CD4-positive, alpha-beta memory T cell (primary cell): ENCODE data around the gene RB1. TPM values are rescaled to one million over a fixed set of nuclear protein-coding genes. Genes with fewer than 3 reads are reported as not detected.

ENCODE experiments used
- CTCF ChIA-PET: fragments of 350-600 bp; sonication (Branson Sonifier 250); formaldehyde crosslinking; loops from one replicate; lab custom pipeline; 2021; ENCODE audit warnings: inconsistent platforms; ENCODE audit not compliant: partially characterized antibody; lab: Charles Lee
- POLR2A ChIA-PET: fragments of 350-600 bp; sonication (Branson Sonifier 250); formaldehyde crosslinking; loops from one replicate; lab custom pipeline; 2021; ENCODE audit not compliant: partially characterized antibody; lab: Charles Lee
- DNase-seq, 5 donors: peaks; one replicate each; pipeline versions ENCODE4 v3.0.0 to v3.0.0-alpha.2; 2020 to 2022; ENCODE audit warnings: mixed read lengths in 1 of 5
- H3K27ac ChIP-seq: one replicate; pipeline ENCODE4 v1.7.0; 2013; ENCODE audit warnings: low read depth, low read length
- H3K27me3 ChIP-seq: 2 replicates; pipeline ENCODE4 v1.7.0; 2013; ENCODE audit warnings: mild to moderate bottlenecking, low read length, moderate library complexity; ENCODE audit not compliant: insufficient read depth
- H3K36me3 ChIP-seq: 2 replicates; pipeline ENCODE4 v1.7.0; 2013; ENCODE audit warnings: mild to moderate bottlenecking, low read length, moderate library complexity; ENCODE audit not compliant: insufficient read depth
- H3K4me1 ChIP-seq: 2 replicates; pipeline ENCODE4 v1.7.0; 2013; ENCODE audit warnings: mild to moderate bottlenecking, low read length, moderate library complexity; ENCODE audit not compliant: insufficient read depth
- H3K4me3 ChIP-seq, 2 donors: one replicate each; pipeline ENCODE4 v1.7.0; 2013; ENCODE audit warnings: low read length in 2 of 2, mild to moderate bottlenecking in 1 of 2
- H3K9me3 ChIP-seq, 2 donors: one replicate each; pipeline ENCODE4 v1.7.0; 2013; ENCODE audit warnings: low read length in 2 of 2, control low read depth in 1 of 2; ENCODE audit not compliant: control insufficient read depth in 1 of 2
- H3K27ac Mint-ChIP-seq, 7 donors: one replicate each; pipeline ENCODE4 v1.8.0; 2020 to 2021; ENCODE audit warnings: mixed read lengths in 7 of 7, mild to moderate bottlenecking in 6 of 7, inconsistent platforms in 3 of 7, moderate library complexity in 3 of 7
- H3K27me3 Mint-ChIP-seq, 2 donors: one replicate each; pipeline ENCODE4 v1.8.0; 2020 to 2021; ENCODE audit warnings: mixed read lengths in 2 of 2
- H3K36me3 Mint-ChIP-seq, 2 donors: one replicate each; pipeline ENCODE4 v1.8.0; 2020 to 2021; ENCODE audit warnings: mixed read lengths in 2 of 2, inconsistent platforms in 1 of 2, mild to moderate bottlenecking in 1 of 2
- H3K4me1 Mint-ChIP-seq, 4 donors: one replicate each; pipeline ENCODE4 v1.8.0; 2020 to 2021; ENCODE audit warnings: mixed read lengths in 4 of 4, mild to moderate bottlenecking in 1 of 4
- H3K4me3 Mint-ChIP-seq, 8 donors: one replicate each; pipeline ENCODE4 v1.8.0; 2020 to 2021; ENCODE audit warnings: mixed read lengths in 8 of 8, mild to moderate bottlenecking in 7 of 8, moderate library complexity in 6 of 8, inconsistent platforms in 3 of 8
- H3K9me3 Mint-ChIP-seq, 8 donors: one replicate each; pipeline ENCODE4 v1.8.0; 2020 to 2021; ENCODE audit warnings: mixed read lengths in 8 of 8, mild to moderate bottlenecking in 5 of 8, inconsistent platforms in 3 of 8, moderate library complexity in 1 of 8
- intact Hi-C: fragments of 100-400 bp; cut with micrococcal nuclease; formaldehyde crosslinking; loops from one replicate; pipeline ENCODE4 v1.15.1; 2023
- polyA plus RNA-seq, 2 donors: library from polyadenylated mRNA; unstranded; fragments of 300-500 nt; fragmentation: Illumina TruSeq; gene quantifications; one replicate each; pipeline ENCODE4 v1.2.3, GENCODE V29; 2021
- total RNA-seq, 2 experiments: library from RNA; stranded (reverse); gene quantifications; one replicate each; pipeline ENCODE4 v1.2.3, GENCODE V29; 2021

RB1 gene
- total and polyA plus RNA-seq, 4 experiments from 2014 or later = 14.9 to 26.0 (median 20.1) TPM

DNA sequence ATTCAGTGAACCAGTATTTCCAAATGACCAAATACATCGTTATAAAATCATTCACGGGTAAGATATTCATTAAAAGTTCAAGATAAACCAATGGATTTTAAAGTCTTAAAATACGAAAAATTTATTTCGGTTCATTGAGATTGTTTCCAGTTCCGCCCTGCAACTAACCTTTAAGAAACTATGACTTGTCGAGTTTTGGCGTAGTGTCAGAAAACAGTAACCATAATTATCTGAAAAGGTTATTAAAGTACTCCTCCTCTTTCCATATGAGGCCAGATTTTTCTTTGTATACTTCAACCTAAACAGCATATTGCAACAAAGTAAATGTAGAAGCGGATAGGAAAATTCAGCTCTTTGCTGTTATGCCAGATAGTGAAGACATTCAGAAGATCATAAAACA, 83.3 kb downstream of the RB1 start:
- intact Hi-C loops = no loop called here
- H3K27ac ChIP-seq = no peak overlapping the region
- ChIA-PET POLR2A (no interaction called here), CTCF (interaction anchor here (1.5 kb wide), 1 partner anchor 149 kb away, joined by 3 read pairs; no protein-coding TSS in a partner anchor)
- no peak overlapping the region for H3K4me3 ChIP-seq
- Mint-ChIP-seq H3K36me3 (peaks cover 34 to 54% of the 10 kb centered on the region in 2 donors), H3K4me3 (no peak overlapping the region), H3K27ac (no peak overlapping the region), H3K9me3 (peaks cover 0 to 9% (median 4%) of the 10 kb centered on the region in 8 donors), H3K27me3 (no peaks in the 10 kb centered on the region), H3K4me1 (peaks cover 6 to 14% (median 11%) of the 10 kb centered on the region in 4 donors)
- H3K36me3 ChIP-seq = no peaks in the 10 kb centered on the region
- DNase-seq = no peak
- no peaks in the 10 kb centered on the region for H3K27me3 ChIP-seq
- no peaks in the 10 kb centered on the region for H3K9me3 ChIP-seq
- H3K4me1 ChIP-seq = no peaks in the 10 kb centered on the region

GRCh38 chr13:48391257-48391656, 87.7 kb downstream of the RB1 start:
- POLR2A ChIA-PET = no interaction called here
- Histone ChIP-seq H3K4me1 (no peaks in the 10 kb centered on the region), H3K27me3 (no peaks in the 10 kb centered on the region), H3K36me3 (no peaks in the 10 kb centered on the region), H3K9me3 (no peaks in the 10 kb centered on the region), H3K27ac (no peak overlapping the region), H3K4me3 (no peak overlapping the region)
- no peak for DNase-seq
- Mint-ChIP-seq H3K36me3 (peaks cover 45 to 81% of the 10 kb centered on the region in 2 donors), H3K4me1 (peaks cover 5 to 17% (median 8%) of the 10 kb centered on the region in 4 donors), H3K9me3 (peaks cover 0 to 34% (median 22%) of the 10 kb centered on the region in 8 donors), H3K4me3 (no peak overlapping the region), H3K27me3 (no peaks in the 10 kb centered on the region), H3K27ac (no peak overlapping the region)
- intact Hi-C loops = no loop called here
- CTCF ChIA-PET = no interaction called here

GRCh38 chr13:48393030-48393697, 89.6 kb downstream of the RB1 start:
- Mint-ChIP-seq H3K9me3 (peaks cover 0 to 41% (median 25%) of the 10 kb centered on the region in 8 donors), H3K27ac (peak overlapping the region in 1 of 7 donors; percentile 1), H3K4me3 (no peak overlapping the region), H3K4me1 (peaks cover 11 to 22% (median 17%) of the 10 kb centered on the region in 4 donors), H3K27me3 (no peaks in the 10 kb centered on the region), H3K36me3 (peaks cover 48 to 80% of the 10 kb centered on the region in 2 donors)
- POLR2A ChIA-PET = interaction anchor here (1.1 kb wide), 1 partner anchor 169 kb away, joined by 3 read pairs; no protein-coding TSS in a partner anchor
- no peaks in the 10 kb centered on the region for H3K9me3 ChIP-seq
- intact Hi-C loops = no loop called here
- no peak for DNase-seq
- H3K4me3 ChIP-seq = no peak overlapping the region
- no peaks in the 10 kb centered on the region for H3K36me3 ChIP-seq
- peaks cover 6% of the 10 kb centered on the region for H3K4me1 ChIP-seq
- no peaks in the 10 kb centered on the region for H3K27me3 ChIP-seq
- CTCF ChIA-PET = interaction anchor here (0.6 to 1.2 kb wide), 2 partner anchors 60 to 187 kb away, joined by 3 to 6 read pairs; no protein-coding TSS in a partner anchor
- no peak overlapping the region for H3K27ac ChIP-seq

- no peaks in the 10 kb centered on the region for H3K27me3 ChIP-seq
- peaks cover 45 to 75% of the 10 kb centered on the region in 2 donors for H3K36me3 Mint-ChIP-seq
- H3K9me3 ChIP-seq = no peaks in the 10 kb centered on the region
- no peaks in the 10 kb centered on the region for H3K27me3 Mint-ChIP-seq
- H3K4me1 Mint-ChIP-seq = peaks cover 14 to 27% (median 21%) of the 10 kb centered on the region in 4 donors
- peaks cover 0 to 41% (median 25%) of the 10 kb centered on the region in 8 donors for H3K9me3 Mint-ChIP-seq
- peaks cover 9% of the 10 kb centered on the region for H3K4me1 ChIP-seq
- ChIA-PET CTCF (interaction anchor here (1.2 kb wide), 1 partner anchor 186 kb away, joined by 6 read pairs; no protein-coding TSS in a partner anchor), POLR2A (interaction anchor here (1.1 kb wide), 1 partner anchor 169 kb away, joined by 3 read pairs; no protein-coding TSS in a partner anchor)
- no peak overlapping the region for H3K27ac Mint-ChIP-seq
- no peak overlapping the region for H3K27ac ChIP-seq
- H3K36me3 ChIP-seq = no peaks in the 10 kb centered on the region
- H3K4me3 ChIP-seq = no peak overlapping the region
- no peak overlapping the region for H3K4me3 Mint-ChIP-seq
- intact Hi-C loops = no loop called here
- no peak for DNase-seq
These were observed 90.1 kb downstream of the RB1 start for GRCh38 chr13:48393698-48394085.

- H3K27me3 ChIP-seq = no peaks in the 10 kb centered on the region
- intact Hi-C loops = no loop called here
- H3K27ac ChIP-seq = no peak overlapping the region
- Mint-ChIP-seq H3K27me3 (no peaks in the 10 kb centered on the region), H3K27ac (peak overlapping the region in 4 of 7 donors; percentile 12 to 57 (median 55)), H3K4me1 (peaks cover 28 to 58% (median 43%) of the 10 kb centered on the region in 4 donors), H3K36me3 (peaks cover 25 to 39% of the 10 kb centered on the region in 2 donors), H3K4me3 (no peak overlapping the region), H3K9me3 (peaks cover 0 to 26% (median 12%) of the 10 kb centered on the region in 8 donors)
- no peak overlapping the region for H3K4me3 ChIP-seq
- POLR2A ChIA-PET = interaction anchor here (0.7 to 1.4 kb wide), 5 partner anchors 94 to 184 kb away, joined by 3 to 4 read pairs (median 4); partner anchors contain the start of gene ITM2B
- CTCF ChIA-PET = interaction anchor here (0.8 to 5.4 kb wide), 7 partner anchors 9 to 371 kb away, joined by 3 to 49 read pairs (median 4); partner anchors contain the start of gene NUDT15
- peaks cover 48% of the 10 kb centered on the region for H3K4me1 ChIP-seq
- no peaks in the 10 kb centered on the region for H3K9me3 ChIP-seq
- DNase-seq = no peak
- no peaks in the 10 kb centered on the region for H3K36me3 ChIP-seq
These were observed 94.2 kb downstream of the RB1 start for GRCh38 chr13:48397744-48398143.

- no peak for DNase-seq
- intact Hi-C loops = no loop called here
- Histone ChIP-seq H3K27ac (no peak overlapping the region), H3K36me3 (no peaks in the 10 kb centered on the region), H3K4me1 (peaks cover 56% of the 10 kb centered on the region), H3K27me3 (no peaks in the 10 kb centered on the region), H3K9me3 (no peaks in the 10 kb centered on the region), H3K4me3 (no peak overlapping the region)
- H3K4me3 Mint-ChIP-seq = no peak overlapping the region
- peaks cover 17 to 31% of the 10 kb centered on the region in 2 donors for H3K36me3 Mint-ChIP-seq
- H3K27ac Mint-ChIP-seq = peak overlapping the region; percentile 53 to 84 (median 66)
- ChIA-PET POLR2A (interaction anchor here (0.7 to 1.8 kb wide), 7 partner anchors 93 to 183 kb away, joined by 3 to 6 read pairs (median 4); partner anchors contain the start of genes ITM2B and RCBTB2), CTCF (interaction anchor here (0.8 to 5.4 kb wide), 7 partner anchors 10 to 371 kb away, joined by 3 to 49 read pairs (median 4); partner anchors contain the start of gene NUDT15)
- peaks cover 0 to 18% (median 6%) of the 10 kb centered on the region in 8 donors for H3K9me3 Mint-ChIP-seq
- peaks cover 33 to 66% (median 49%) of the 10 kb centered on the region in 4 donors for H3K4me1 Mint-ChIP-seq
- H3K27me3 Mint-ChIP-seq = no peaks in the 10 kb centered on the region
These were observed 95.0 kb downstream of the RB1 start for GRCh38 chr13:48398450-48399095.
